DND-41 (cell line): ENCODE measurements around the gene ERGIC1.

ENCODE experiments used
- EZH2 ChIP-seq: IDR thresholded peaks from 3 replicates; pipeline ENCODE4 v1.6.1; 2012; ENCODE audit warnings: borderline replicate concordance, low read depth, mild to moderate bottlenecking, moderate library complexity, low read length, inconsistent platforms; ENCODE audit not compliant: severe bottlenecking
- TF ChIP-seq, protein P1 (sequence below): IDR thresholded peaks from 2 replicates; pipeline ENCODE4 v1.5.1; 2012; ENCODE audit warnings: borderline replicate concordance, low read length, moderate library complexity, mild to moderate bottlenecking; ENCODE audit not compliant: poor library complexity, severe bottlenecking; ENCODE audit errors: extremely low read depth

DNA sequence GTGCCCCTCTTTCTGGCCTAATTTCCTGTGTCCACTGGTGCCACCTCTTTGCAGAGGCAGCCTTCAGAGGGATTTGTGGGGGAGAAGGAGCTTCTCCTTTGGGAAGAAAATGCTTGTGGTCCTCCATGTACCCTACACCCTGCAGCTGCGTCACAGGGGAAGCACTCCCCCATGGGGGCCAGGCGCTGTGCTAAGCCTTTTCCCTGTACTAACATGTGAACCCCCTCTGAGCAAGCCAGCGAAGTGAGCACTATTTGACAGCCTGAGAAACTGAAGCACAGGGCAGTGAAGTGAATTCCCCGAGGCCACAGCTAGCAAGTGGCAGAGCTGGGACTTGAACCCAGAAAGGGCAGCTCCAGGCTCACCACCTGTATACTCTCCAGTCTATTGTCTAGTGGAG, 32.3 kb downstream of the ERGIC1 start:
- TF ChIP-seq, protein P1, sequence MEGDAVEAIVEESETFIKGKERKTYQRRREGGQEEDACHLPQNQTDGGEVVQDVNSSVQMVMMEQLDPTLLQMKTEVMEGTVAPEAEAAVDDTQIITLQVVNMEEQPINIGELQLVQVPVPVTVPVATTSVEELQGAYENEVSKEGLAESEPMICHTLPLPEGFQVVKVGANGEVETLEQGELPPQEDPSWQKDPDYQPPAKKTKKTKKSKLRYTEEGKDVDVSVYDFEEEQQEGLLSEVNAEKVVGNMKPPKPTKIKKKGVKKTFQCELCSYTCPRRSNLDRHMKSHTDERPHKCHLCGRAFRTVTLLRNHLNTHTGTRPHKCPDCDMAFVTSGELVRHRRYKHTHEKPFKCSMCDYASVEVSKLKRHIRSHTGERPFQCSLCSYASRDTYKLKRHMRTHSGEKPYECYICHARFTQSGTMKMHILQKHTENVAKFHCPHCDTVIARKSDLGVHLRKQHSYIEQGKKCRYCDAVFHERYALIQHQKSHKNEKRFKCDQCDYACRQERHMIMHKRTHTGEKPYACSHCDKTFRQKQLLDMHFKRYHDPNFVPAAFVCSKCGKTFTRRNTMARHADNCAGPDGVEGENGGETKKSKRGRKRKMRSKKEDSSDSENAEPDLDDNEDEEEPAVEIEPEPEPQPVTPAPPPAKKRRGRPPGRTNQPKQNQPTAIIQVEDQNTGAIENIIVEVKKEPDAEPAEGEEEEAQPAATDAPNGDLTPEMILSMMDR: no peak
- no peak for TF ChIP-seq EZH2
